Naive B cell (primary cell): ENCODE measurements around the gene TSC2. TPM values are rescaled to one million over a fixed set of nuclear protein-coding genes. Genes with fewer than 3 reads are reported as not detected.
"Not testable (repeated sequence)": the region's sequence is repeated elsewhere in the genome, so short reads cannot be mapped to it uniquely, and the experiment has no call there.

Experiments used
- ATAC-seq, 2 donors: fragments of 150-1000 bp; cut with Tn5 transposase; 2 replicates each; pipeline ENCODE4 v1.10.0; 2021; ENCODE audit warnings: low read depth in 2 of 2, mild to moderate bottlenecking in 2 of 2, moderate library complexity in 2 of 2
- DNase-seq: peaks from one replicate; pipeline ENCODE4 v3.0.0; 2022
- H3K27ac Mint-ChIP-seq, 6 donors: one replicate each; pipeline ENCODE4 v1.8.0; 2020 to 2022; ENCODE audit warnings: mild to moderate bottlenecking in 6 of 6, mixed read lengths in 6 of 6, moderate library complexity in 5 of 6, inconsistent platforms in 2 of 6
- H3K27me3 Mint-ChIP-seq, 3 donors: one replicate each; pipeline ENCODE4 v1.8.0; 2021 to 2022; ENCODE audit warnings: mixed read lengths in 3 of 3, mild to moderate bottlenecking in 1 of 3
- H3K36me3 Mint-ChIP-seq, 2 donors: one replicate each; pipeline ENCODE4 v1.8.0; 2020 to 2022; ENCODE audit warnings: mixed read lengths in 2 of 2, inconsistent platforms in 1 of 2, mild to moderate bottlenecking in 1 of 2
- H3K4me1 Mint-ChIP-seq, 3 donors: one replicate each; pipeline ENCODE4 v1.8.0; 2020 to 2022; ENCODE audit warnings: mixed read lengths in 3 of 3, inconsistent platforms in 1 of 3, mild to moderate bottlenecking in 1 of 3, moderate library complexity in 1 of 3
- H3K4me3 Mint-ChIP-seq, 8 donors: one replicate each; pipeline ENCODE4 v1.8.0; 2020 to 2022; ENCODE audit warnings: mild to moderate bottlenecking in 8 of 8, mixed read lengths in 8 of 8, moderate library complexity in 8 of 8, inconsistent platforms in 2 of 8
- H3K9me3 Mint-ChIP-seq, 7 donors: one replicate each; pipeline ENCODE4 v1.8.0; 2020 to 2022; ENCODE audit warnings: mixed read lengths in 7 of 7, mild to moderate bottlenecking in 5 of 7, inconsistent platforms in 2 of 7, moderate library complexity in 1 of 7
- polyA plus RNA-seq, 6 donors: library from polyadenylated mRNA; unstranded; fragments of 300-500 nt; fragmentation: Illumina TruSeq; gene quantifications; one replicate each; pipeline ENCODE4 v1.2.3, GENCODE V29; 2021; ENCODE audit warnings: low read depth in 6 of 6

TSC2 gene
- polyA plus RNA-seq, 6 donors from 2014 or later: 16.6 to 45.0 (median 24.9) TPM

DNA sequence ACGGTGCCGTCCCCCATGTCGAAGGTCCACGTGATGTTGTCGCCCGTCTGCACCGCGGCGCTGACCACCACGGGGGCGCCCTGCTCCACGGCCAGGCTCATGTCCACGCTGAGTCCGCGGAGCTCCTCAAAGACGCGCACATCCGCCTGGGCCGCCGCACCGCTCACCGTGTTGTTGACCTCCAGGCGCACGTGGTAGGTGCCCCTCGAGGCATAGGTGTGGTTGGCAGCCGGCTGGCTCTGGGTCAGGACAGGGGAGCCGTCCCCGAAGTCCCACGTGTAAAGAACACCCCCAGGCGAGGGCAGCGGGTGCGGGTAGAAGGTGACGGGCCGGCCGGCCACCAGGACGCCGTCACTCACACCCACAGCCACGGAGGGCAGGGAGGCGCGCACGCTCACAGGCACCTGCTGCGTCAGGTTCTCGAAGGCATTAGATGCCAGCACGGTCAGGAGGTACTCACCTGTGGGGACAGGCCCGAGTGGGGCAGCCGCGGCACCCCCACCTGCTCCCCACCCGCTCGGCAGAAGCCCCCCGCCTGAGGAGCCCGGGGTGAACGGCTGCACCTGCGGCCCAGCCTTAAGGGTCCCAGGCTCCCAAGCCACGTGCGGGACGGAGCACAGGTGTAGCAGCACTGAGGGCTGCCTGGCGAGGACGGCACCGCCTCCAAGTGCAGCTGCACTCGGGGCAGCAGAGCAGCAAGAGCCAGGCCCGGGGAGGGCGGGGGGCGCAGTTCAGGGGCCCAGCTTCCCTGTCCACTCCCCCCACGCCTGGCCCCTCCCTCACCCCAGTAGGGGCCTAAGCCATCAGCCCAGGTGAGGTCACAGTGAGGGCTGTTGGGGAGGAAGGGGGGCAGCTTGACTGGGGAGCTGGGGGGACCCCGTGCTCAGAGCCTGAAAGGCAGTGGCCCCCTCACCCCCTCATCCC, 63.9 kb downstream of the TSC2 start:
- not testable (repeated sequence) for DNase-seq, H3K4me3 Mint-ChIP-seq, H3K9me3 Mint-ChIP-seq, H3K27ac Mint-ChIP-seq, H3K4me1 Mint-ChIP-seq, ATAC-seq, H3K36me3 Mint-ChIP-seq, H3K27me3 Mint-ChIP-seq

DNA sequence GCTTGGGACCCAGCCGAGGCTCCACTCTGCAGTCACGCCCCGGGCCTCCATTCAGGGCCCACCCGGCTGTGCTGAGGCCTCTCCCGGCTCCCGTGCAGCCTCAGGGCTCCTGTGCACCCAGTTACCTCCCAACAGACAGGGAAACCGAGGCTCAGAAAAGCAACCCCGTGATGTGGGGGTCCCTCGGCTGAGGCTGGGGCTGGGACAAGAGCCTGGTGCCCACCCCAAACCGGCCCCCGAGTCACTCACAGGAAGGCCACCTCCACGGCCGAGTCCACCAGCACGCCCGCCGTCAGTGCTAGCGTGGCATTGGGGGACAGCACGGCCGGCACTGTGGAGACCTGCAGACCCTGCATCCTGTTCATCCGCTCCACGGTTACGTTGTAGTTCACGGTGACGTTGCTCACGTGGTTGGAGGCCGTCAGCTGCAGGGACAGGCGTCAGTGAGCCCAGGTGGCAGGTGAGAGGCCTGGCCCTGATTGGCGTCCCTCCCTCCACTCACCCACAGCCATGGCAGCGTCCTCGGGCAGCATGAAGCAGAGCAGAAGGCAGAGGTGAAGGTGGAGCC, 64.8 kb downstream of the TSC2 start:
- not testable (repeated sequence) for H3K27ac Mint-ChIP-seq, H3K27me3 Mint-ChIP-seq, H3K9me3 Mint-ChIP-seq, DNase-seq, H3K4me3 Mint-ChIP-seq, ATAC-seq, H3K4me1 Mint-ChIP-seq, H3K36me3 Mint-ChIP-seq

DNA sequence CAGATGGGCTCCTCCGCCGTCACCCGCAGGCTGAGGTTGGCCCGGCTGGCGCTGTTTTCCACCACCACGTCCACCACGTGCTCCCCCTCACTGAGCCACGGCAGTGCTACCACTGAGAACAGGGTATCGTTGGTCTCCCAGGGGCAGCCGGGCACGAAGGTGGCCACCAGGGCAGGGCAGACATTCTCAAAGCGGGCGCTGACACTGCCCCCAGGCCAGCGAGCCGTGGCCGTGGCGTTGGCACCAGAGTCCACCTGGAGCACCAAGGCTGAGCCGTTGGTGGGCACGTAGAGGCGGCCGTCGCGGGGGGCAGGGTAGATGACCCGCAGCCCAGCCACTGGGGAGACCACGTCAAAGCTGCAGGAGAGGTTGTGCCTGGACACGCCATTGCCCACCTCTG, 66.4 kb downstream of the TSC2 start:
- H3K4me3 Mint-ChIP-seq, H3K4me1 Mint-ChIP-seq: not testable (repeated sequence)

DNA sequence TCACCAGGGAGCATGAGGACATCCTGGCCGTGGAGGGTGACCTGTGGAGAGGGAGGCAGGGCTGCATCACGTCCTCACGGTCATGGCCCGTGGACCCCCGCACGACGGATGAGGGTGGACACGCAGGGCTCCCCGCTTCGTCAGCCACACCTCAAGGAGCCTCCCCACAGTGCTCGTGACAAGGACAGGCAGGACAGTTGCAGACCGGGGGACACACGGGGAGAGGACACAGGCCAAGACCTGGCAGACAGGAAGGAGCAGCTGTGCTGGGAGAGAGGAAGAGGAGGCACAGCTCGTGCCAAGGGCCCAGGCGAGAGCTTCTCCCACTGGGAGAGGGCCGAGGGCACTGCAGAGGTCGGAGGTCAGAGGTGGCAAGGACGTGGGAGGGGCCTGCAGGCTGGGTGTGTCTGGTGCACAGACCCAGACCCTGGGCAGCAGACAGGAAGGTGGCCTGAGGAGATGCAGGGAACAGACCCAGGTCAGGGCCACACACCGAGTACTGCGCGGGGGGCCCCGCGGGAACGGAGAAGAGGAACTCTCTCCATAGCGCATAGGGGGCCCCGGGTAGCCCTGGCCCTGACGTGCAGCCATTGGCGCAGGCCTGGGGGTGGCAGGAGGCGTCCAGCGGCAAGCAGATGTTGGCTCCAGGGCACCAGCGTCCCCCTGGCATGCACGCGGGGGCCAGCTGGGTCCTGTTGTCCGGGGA, 67.3 kb downstream of the TSC2 start:
- not testable (repeated sequence) for H3K4me1 Mint-ChIP-seq, H3K36me3 Mint-ChIP-seq, H3K9me3 Mint-ChIP-seq, H3K27me3 Mint-ChIP-seq, H3K4me3 Mint-ChIP-seq, DNase-seq, ATAC-seq
- H3K27ac Mint-ChIP-seq: peak overlapping the region in 1 of 6 donors; percentile 63

More for the DNA sequence above, 66.4 kb downstream of the TSC2 start:
- not testable (repeated sequence) for H3K27me3 Mint-ChIP-seq, H3K36me3 Mint-ChIP-seq, H3K27ac Mint-ChIP-seq, ATAC-seq, DNase-seq, H3K9me3 Mint-ChIP-seq

DNA sequence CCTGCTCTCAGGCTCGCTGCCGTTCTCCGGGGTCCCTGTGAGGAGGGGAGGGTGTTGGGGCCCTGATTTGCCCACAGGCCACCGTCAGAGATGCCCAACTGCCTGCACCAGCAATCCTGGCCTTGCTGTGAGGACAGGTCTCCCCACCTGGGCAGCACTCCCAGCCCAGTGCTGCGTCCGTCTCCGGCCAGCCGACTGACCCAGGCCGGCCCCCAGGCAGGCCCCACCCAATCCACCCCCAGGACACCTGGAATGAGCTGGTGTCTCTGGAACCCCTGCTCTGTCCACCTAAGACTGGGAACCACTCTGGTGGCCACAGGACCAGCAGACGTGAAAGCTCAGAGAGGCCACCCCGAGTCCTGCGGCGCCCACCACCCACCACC, 67.8 kb downstream of the TSC2 start:
- ATAC-seq: no peak
- no peak overlapping the region for H3K27ac Mint-ChIP-seq
- no peak overlapping the region for H3K4me3 Mint-ChIP-seq
- peaks cover 5 to 6% (median 5%) of the 10 kb centered on the region in 3 donors for H3K4me1 Mint-ChIP-seq
- H3K9me3 Mint-ChIP-seq: no peaks in the 10 kb centered on the region
- H3K36me3 Mint-ChIP-seq: no peaks in the 10 kb centered on the region
- DNase-seq: no peak
- no peaks in the 10 kb centered on the region for H3K27me3 Mint-ChIP-seq

DNA sequence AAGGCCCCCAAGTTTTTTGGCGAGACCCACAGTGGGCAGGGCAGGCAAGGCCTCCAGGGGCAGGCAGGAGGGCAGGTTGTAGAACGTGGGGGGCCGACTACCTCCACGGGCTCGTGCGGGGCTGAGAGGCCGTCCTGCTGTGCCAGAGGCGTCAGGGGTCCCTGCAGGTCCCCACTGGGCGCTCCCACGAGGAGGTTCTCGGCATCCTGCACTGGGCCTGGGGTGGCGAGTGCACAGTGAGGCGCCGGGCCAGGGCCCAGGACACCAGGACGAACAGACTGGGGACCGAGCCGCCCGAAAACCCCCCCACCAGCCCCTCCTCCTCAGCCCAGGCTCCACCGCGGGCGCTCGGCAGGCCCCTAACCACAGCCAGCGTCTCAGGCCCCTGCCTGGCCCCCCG, 68.6 kb downstream of the TSC2 start:
- H3K9me3 Mint-ChIP-seq, H3K4me3 Mint-ChIP-seq, ATAC-seq, H3K27ac Mint-ChIP-seq, H3K27me3 Mint-ChIP-seq, DNase-seq, H3K36me3 Mint-ChIP-seq: not testable (repeated sequence)
- H3K4me1 Mint-ChIP-seq: peaks cover 8 to 10% (median 9%) of the 10 kb centered on the region in 3 donors

DNA sequence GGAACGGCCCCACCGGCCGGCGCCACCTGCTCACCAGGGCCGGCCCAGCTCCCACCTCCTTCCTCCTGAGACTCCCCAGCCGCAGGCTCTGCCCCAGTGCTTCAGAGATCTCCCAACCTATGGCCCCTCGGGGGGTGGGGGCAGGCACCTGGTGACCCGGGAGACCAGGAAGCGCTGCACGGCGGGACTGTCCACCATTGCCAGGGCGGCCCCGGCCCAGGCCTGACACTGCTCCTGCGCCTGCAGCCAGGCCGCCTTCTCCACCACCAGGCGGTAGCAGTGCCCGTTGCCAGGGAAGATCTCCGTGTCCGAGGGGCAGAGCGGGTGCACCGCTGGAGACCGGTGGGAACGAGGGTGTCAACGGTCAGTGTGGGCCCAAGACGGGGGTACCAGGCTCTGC, 69.6 kb downstream of the TSC2 start:
- not testable (repeated sequence) for H3K27ac Mint-ChIP-seq, H3K27me3 Mint-ChIP-seq, H3K9me3 Mint-ChIP-seq, H3K4me3 Mint-ChIP-seq, H3K36me3 Mint-ChIP-seq, DNase-seq, ATAC-seq
- H3K4me1 Mint-ChIP-seq: peaks cover 9 to 13% (median 9%) of the 10 kb centered on the region in 3 donors

DNA sequence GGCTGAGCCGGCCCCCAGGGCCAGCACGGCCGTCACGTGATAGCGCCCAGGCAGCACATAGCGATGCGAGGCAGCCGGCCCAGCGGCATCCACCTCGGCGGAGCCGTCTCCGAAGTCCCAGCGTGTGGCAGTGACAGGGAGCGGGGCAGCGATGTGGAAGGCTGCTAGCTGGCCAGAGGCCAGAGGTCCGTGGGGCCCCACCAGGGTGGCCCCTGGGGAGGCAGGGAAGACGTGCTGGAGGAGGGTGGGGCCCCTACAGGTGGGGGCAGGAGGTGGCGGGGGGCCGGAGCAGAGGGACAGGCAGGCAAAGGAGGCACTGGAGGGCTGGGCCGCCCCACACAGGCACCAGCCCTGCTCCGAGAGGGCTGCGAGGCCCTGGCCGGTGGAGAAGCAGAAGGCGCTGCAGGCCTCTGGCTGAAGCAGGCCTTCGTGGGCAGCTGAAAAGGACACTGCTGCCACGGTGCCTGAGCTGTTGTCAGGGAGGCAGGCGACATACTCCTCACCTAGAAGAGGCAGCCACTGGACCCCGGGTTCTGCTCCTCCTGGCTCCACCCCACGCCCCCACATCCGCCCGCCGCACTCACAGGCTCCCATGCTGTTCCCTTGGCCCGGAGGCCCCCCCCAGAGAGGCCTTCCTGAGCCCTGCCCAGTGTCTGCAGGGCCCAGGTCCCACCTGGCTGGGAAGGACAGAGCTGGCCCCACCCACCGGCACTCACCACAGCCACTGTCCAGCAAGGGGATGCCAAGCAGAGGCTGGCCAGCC, 70.4 kb downstream of the TSC2 start:
- H3K4me1 Mint-ChIP-seq: peaks cover 9 to 13% (median 9%) of the 10 kb centered on the region in 3 donors
- not testable (repeated sequence) for DNase-seq, H3K9me3 Mint-ChIP-seq, H3K36me3 Mint-ChIP-seq, H3K27me3 Mint-ChIP-seq, ATAC-seq, H3K4me3 Mint-ChIP-seq, H3K27ac Mint-ChIP-seq

DNA sequence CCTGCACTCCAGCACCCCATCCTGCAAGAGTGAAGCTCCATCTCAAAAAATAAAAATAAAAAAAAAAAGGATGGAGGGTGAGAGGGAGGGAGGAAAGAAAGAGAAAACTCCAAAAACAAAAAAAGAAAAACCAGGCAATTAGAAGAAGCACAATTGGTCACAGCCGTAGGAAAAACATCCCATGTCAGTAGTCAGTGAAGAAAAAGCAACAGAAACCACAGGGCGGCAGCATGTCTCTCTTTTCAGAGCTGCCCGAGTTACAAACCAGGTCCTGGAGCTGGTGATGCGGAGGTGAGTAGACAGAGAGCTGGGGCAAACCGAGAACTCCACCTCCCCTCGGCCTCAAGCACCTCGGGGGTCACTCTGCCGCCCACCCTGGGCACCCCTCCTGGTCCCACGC, 73.5 kb downstream of the TSC2 start:
- not testable (repeated sequence) for H3K4me3 Mint-ChIP-seq, H3K9me3 Mint-ChIP-seq, H3K27ac Mint-ChIP-seq, H3K36me3 Mint-ChIP-seq, DNase-seq, H3K27me3 Mint-ChIP-seq
- peaks cover 9 to 24% (median 19%) of the 10 kb centered on the region in 3 donors for H3K4me1 Mint-ChIP-seq
- ATAC-seq: peak; percentile 57 to 66

DNA sequence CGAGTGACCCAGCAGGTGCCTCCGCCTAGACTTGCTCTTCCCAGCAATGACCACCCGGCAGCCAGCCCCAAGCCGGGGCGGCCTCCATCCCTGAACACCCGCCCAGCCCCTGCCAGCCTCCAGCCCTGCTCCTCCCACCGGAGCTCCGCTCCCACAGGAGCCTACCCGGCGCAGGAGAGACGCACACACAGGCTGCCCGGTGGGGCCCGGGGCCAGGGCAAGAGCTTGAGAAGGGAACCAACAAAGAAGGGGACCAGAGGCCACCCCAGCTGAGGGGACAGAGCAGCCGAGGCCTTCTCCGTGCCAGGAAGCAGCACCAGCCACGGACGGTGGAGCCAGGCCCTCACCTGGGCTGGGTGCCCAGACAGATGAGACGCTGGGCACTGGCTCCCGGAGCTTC, 74.1 kb downstream of the TSC2 start:
- H3K4me3 Mint-ChIP-seq: no peak overlapping the region
- peaks cover 10 to 25% (median 24%) of the 10 kb centered on the region in 3 donors for H3K4me1 Mint-ChIP-seq
- no peak for ATAC-seq
- no peaks in the 10 kb centered on the region for H3K9me3 Mint-ChIP-seq
- no peak for DNase-seq
- no peak overlapping the region for H3K27ac Mint-ChIP-seq
- no peaks in the 10 kb centered on the region for H3K36me3 Mint-ChIP-seq
- H3K27me3 Mint-ChIP-seq: no peaks in the 10 kb centered on the region

DNA sequence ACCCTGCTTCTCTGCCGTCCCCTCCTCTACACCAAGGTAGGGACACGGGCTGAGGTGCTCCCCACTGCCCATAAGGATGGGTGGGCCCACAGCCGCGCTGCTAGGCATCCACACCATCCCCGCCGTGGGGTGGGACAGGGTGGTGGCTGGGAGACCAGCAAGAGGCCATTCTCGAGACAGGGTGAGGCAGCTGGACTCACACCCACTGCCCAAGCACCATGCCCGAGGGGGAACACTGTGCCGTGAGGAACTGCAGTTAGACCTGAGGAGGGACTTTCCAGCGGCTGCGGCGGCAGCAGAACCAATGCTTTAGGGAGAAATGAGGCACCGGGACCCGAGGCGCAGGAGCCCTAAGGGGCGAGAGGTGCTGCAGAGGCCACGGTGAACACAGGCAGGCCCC, 74.6 kb downstream of the TSC2 start:
- no peaks in the 10 kb centered on the region for H3K27me3 Mint-ChIP-seq
- no peaks in the 10 kb centered on the region for H3K36me3 Mint-ChIP-seq
- peak overlapping the region in 1 of 6 donors; percentile 36 for H3K27ac Mint-ChIP-seq
- ATAC-seq (no peak), DNase-seq (no peak)
- H3K4me3 Mint-ChIP-seq: peak overlapping the region in 1 of 8 donors; percentile 21
- no peaks in the 10 kb centered on the region for H3K9me3 Mint-ChIP-seq
- H3K4me1 Mint-ChIP-seq: peaks cover 14 to 30% (median 29%) of the 10 kb centered on the region in 3 donors

DNA sequence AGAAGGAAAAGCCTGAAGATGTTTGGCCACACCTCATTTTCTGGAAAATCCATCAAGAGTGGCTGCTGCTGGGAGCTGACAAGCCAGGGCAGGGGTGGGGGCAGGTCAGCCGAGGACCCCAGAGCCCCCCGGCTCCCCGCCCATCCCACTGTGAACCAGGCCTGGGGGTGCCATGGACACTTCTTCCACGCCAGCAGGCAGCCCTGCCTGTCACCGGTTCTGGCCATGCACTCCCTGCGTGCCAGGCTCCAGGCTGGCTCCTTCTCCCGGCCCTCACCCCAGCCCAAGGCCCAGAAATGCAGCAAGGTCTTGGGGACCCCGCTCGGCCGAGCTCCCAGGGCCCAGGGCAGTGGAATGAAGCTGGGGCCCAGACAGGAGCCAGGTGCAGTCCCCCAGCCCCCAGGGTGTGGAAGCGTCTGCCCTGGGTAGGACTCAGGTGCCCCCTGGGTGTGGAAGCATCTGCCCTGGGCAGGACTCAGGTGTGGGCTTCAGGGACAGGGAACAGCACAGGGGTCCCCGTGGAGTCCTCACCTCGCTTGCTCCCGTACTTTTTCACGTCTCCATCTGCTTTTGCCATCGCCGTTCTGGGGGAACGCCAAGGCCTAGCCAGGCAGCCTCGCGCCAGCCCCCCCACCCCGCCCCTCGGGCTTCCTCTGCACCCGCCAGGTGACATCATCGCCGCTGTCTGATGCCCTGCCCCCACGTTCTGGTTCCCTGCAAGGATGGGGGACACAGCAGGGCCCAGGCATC, 75.3 kb downstream of the TSC2 start:
- not testable (repeated sequence) for H3K27me3 Mint-ChIP-seq, DNase-seq, H3K4me3 Mint-ChIP-seq, H3K9me3 Mint-ChIP-seq, H3K36me3 Mint-ChIP-seq, H3K27ac Mint-ChIP-seq, ATAC-seq
- H3K4me1 Mint-ChIP-seq: peaks cover 14 to 33% (median 29%) of the 10 kb centered on the region in 3 donors
